Stimulated activated naive CD4-positive, alpha-beta T cell (primary cell): ENCODE results near the gene AKAP6.

Source experiments
- DNase-seq, 6 experiments: peaks; one replicate each; lab custom pipeline; 2025; lab: John Stamatoyannopoulos, UW

Gene AKAP6

DNA sequence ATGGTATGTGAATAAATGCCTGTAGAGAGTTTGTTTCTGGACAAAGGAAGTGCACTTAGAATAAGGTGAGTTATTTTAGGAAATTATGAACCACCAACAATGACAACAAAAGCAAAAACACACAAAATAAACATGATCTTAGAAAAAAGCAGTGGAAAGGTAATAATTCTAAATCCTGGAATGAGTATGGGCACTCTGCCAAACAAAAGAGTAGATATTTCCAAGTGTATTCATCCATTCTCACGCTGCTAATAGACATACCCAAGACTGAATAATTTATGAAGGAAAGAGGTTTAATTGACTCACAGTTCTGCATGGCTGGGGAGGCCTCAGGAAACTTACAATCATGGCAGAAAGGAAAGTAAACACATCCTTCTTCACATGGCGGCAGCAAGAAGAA lies 340.3 kb downstream of the AKAP6 start:
- no peak for DNase-seq

- no peak for DNase-seq
These were observed 346.3 kb downstream of the AKAP6 start for GRCh38 chr14:32675433-32675832.

DNA sequence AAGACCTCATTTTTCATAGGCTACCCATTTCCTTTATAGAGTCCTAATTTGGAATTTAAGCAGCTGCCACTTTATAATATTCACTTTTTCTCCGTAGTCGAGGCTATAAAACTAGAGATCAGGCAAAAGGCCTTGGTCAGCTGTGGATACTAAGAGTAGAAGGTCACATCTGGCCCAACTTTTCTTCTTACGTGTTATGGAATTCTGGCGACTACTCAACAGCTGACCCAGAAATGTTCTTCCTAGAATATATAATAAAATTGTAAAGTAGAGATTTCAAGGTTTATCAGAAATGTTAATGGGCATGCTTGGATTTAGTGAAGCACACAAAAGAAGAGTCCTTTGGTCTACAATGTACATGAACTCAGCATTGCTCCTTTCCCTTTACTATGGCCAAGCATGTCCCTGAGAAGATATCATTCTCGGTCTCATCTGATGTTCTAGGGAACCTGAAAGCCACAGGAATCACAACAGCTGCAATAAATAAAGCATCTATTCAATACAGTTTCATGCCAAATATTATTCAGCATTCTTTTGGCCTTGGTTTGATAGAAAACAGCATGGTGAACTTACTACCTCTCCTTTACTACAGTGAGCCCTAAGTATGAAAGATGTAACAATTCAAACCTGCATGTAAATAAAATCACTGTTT lies 348.2 kb downstream of the AKAP6 start:
- DNase-seq, result no peak

GRCh38 chr14:32678088-32678487 lies 349.0 kb downstream of the AKAP6 start:
- DNase-seq, result no peak

DNA sequence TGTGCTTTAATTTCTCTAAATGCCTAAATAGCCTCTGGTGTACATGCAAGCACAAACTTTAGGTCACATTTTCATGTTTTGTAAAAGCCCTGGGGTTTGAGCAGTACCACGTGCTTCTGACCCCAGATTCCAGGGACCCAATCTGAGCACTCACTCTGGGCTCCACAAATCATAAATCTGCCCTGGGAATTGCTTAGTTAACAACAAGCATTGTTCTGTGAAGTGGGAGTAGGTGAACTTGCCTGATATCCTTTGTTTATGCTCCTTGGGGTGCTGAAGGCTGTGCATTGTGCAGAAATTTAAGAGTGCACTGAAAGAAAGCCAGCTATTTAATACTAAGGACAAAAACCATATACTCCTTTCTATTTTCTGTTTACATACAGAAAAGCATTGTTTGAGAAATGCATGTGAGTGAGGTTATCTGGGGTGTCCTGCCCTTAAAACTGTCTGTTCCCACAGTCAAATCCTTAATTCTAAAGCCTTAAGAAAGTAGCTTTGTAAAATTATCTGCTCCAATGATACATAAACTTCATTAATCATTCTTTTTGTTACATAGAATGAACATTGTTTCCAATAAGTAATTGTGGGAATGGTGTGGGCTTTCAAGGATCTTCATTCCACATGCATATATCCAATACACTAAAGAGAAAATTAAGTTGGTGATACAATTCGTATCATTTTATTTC lies 351.0 kb downstream of the AKAP6 start:
- DNase-seq, result no peak

- DNase-seq, result no peak
These were observed 352.5 kb downstream of the AKAP6 start for GRCh38 chr14:32681598-32681997.

- no peak for DNase-seq
These were observed 353.1 kb downstream of the AKAP6 start for GRCh38 chr14:32682214-32682613.

DNA sequence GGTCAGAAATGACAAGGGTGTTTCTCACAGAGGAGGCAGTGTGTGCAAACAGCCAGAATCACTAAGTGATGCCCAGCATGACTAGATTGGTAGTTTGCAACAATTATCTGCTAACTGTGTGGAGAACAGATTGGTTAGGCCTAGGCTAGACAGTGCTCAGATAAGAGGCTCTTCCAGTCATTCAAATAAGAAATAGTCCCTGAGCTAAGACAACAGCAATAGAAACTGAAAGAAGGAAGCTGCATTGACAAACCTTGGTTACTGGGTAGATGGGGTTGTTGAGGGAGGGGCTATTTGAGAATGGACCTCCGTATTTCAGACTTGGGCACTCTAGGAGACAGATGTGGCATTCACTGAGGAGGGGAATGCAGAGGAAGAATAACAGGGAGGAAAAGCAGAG lies 354.6 kb downstream of the AKAP6 start:
- no peak for DNase-seq

GRCh38 chr14:32688941-32689340 lies 359.8 kb downstream of the AKAP6 start:
- DNase-seq, result no peak

- DNase-seq, result no peak
These were observed 363.3 kb downstream of the AKAP6 start for GRCh38 chr14:32692441-32692840.

GRCh38 chr14:32693114-32693513 lies 364.0 kb downstream of the AKAP6 start:
- DNase-seq, result no peak

DNA sequence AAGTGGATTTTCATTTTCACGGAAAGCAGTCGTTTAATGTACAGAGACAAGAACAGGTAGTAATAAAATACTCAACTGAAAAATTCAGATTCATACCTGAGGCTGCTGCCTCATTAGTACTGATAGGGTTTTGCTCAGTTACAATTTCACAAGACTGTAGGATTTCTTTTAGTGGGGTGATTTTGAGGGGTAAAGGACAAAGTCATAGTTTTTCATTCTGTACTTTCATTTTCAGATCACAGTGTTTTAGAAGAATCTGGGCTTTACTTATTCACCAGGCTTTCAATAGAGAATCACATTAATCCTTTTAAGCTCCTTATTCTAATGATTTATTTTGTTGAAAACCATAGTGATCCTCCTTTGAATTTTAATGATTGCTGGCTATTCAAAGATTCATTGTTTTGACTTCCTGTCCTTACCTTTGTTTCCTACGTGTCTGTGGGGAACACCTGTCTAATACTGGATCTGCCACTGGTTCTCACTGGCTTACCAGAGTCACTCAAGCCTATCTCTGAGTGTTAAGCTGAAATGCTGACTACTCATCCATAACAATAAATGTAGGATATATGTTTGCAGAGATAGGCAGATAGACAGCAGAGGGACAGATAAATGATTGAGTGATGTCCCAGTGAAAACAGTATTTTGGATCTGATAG lies 365.8 kb downstream of the AKAP6 start:
- no peak for DNase-seq

- no peak for DNase-seq
These were observed 367.4 kb downstream of the AKAP6 start for GRCh38 chr14:32696325-32697091.

DNA sequence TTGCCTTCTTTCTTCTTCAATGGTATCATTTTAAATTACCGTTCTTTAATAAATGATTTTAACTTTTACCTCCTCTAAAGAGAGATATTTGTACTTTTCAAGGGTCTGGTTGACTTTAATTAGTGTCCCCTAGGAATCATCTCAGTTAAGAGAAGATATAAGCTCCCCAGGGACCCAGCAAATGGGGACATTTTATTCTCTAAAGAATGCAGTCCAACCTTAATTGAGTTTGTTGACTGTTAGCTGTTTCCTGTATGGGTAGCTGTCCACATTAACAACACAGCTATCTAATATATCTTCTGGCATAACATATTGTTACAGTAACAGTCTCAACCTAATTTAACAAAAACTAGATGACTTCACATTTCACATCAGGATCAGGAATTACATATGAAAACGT lies 368.0 kb downstream of the AKAP6 start:
- DNase-seq, result no peak

DNA sequence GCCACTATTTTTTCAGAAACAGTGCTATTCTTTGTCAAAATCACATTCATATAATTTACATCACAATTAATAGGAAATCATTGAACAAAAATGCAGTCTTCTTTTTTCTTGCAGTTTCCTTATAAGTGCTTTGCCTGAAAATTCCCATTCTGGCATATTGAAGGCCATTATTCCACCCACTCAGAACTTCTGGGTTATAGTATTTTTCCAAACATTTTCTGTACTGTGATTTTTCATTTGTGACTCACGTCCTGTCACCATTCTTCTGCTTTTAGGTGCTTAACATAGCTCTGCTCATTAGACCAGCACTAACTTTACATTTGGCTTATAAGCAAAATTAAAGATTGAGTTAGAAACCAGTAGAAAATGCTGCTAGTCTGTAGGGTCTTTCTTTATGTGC lies 368.6 kb downstream of the AKAP6 start:
- DNase-seq, result no peak

- DNase-seq, result no peak
These were observed 369.7 kb downstream of the AKAP6 start for GRCh38 chr14:32698831-32699230.

DNA sequence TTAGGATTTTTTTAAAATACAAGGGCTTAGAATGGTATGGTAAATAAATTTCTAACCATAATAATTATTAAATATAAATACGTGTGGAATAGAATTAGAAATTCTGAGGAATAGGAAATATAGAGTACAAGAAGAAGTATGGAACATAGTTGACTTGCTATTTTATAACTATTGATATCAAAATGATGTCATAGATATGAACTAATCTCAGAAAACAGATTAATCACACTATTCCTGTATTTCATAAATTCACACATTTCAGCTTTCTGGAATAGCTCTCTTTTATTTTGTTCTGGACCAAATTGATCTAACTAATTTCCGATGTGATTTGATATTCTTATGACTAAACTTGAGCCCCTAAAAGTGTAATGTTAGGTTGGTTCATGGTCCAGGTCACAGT lies 372.4 kb downstream of the AKAP6 start:
- no peak for DNase-seq

DNA sequence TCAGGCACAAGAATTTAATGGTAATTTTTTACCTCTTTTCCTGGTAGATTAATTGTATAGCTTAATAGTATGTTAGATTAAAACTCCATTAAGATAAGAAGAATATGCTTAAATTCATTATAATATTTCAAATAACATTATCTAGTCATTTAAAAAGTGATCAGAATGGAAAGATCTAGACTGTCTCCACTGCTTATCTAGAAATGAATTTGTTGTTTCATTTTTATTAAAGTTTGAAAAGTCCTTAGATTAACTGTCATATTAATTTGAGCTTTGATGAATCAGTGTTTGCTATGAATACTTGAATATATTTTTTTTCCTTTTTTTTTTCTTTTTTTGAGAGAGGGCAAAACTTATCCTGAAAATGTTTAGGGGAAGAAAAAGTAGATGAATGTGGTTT lies 373.0 kb downstream of the AKAP6 start:
- DNase-seq, result no peak

DNA sequence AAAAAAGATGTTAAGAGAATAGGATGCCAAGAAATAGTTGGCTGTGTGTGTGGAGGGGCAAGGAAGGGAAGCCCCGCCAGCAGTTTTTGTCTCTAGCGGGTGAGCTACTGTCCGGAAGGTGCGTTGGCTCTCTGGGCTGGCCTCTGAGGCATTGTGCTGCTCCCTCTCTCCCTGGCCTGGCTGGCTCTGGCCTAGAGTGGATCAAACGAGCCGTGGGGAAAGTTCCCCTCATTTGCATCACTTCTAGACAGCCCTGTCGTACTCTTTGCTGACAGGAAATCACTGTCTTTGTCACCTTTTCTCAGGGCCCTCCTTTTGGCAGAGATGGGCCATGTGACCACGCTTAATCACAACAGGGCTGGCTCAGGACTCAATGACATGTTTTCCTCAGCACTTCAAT lies 373.5 kb downstream of the AKAP6 start:
- DNase-seq, result no peak

- DNase-seq, result no peak
These were observed 374.1 kb downstream of the AKAP6 start for GRCh38 chr14:32703183-32703621.

DNA sequence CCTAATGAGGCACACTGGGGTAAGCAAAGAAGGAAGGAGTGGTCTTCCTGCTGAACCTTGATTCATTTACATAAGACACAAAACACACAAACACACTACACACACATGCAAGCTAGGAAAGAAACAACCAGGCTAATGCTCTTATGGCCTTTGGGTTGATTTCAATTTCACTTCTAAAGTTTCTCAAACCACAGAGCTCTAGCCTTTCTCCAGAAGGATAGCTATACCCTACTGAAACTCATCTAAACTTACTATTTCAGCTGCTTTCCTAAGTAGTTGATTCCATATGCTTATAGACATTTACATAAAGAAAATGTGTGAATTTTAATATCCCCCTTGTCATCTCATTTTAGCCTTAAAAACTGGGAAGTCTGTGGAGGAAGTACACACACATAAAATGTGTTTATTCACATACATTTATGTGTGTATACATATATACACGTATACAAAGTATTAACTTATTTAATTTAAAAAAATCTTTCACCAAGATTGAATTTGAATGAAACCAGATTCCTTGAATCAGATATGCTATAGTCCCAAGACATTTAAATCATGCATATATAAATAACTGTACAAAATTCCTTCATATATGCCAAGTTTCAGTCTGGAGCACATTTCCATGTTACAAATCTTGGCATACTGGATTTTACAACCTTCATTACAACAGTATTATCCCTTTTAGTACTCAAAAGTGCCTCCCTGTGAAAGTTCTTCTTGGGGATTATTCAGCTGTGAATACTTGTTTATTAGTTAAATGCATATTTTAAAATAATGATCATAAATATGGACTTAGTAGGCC lies 377.8 kb downstream of the AKAP6 start:
- DNase-seq, result no peak
